Measurements from ENCODE around the gene SLC6A8. TPM values are rescaled to one million over a fixed set of nuclear protein-coding genes. Genes with fewer than 3 reads are reported as not detected.

Gene SLC6A8
- total and polyA plus RNA-seq, 2 donors (not counting 3 experiments of a cell fraction or from before 2014, with no cell fraction given): 22.7 to 23.6 TPM

DNA sequence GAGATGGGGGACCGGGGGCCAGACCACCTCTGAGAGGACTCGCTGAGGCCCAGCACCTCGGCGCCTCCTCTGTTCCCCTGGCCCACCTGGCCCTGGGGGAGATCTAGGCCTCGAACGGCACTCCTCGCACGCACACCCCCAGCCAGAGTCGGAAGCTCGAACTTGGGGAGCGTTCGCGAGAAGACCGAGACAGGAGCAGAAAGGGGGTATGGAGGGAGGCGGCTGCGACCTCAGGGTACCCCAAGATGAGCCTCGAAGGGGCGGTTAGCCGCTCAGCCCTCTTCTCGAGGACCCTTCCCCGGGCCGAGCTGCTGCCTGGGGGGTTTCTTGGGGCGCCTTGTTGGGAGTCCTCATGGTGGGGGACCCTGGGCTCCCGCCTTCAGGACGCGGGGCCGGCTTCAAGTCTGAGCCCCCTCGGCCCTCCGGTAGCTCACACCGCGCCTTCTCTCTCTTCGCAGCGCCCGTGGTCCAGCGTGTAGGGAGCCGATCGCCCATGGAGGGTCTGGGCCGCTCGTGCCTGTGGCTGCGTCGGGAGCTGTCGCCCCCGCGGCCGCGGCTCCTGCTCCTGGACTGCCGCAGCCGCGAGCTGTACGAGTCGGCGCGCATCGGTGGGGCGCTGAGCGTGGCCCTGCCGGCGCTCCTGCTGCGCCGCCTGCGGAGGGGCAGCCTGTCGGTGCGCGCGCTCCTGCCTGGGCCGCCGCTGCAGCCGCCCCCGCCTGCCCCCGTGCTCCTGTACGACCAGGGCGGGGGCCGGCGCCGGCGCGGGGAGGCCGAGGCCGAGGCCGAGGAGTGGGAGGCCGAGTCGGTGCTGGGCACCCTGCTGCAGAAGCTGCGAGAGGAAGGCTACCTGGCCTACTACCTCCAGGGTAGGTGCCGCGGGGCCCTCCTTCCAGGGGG lies 40.0 kb upstream of the SLC6A8 start:
- Histone ChIP-seq H3K36me3 (ENCODE audit: control insufficient read depth in 2 of 2, extremely low read depth in 1 of 2, insufficient read depth in 2 of 2, low read length in 2 of 2) (no peaks in the 10 kb centered on the region), H2AFZ (ENCODE audit: low read depth, low read length) (no peak overlapping the region), H3K9me3 (replicated peaks; ENCODE audit: control insufficient read depth, insufficient read depth, low read length) (no peaks in the 10 kb centered on the region), H3K4me1 (ENCODE audit: control insufficient read depth, extremely low read depth, insufficient read depth, low read length) (no peaks in the 10 kb centered on the region), H3K4me2 (ENCODE audit: insufficient read depth, low read length) (no peak overlapping the region), H3K27ac (ENCODE audit: insufficient read depth, low read depth, low read length) (no peak overlapping the region), H3K9ac (replicated peaks; ENCODE audit: extremely low read depth, insufficient read depth, low read length) (no peak overlapping the region), H3K27me3 (ENCODE audit: control insufficient read depth in 2 of 2, insufficient read depth in 2 of 2, low read length in 2 of 2) (peaks cover 44 to 46% of the 10 kb centered on the region in 2 experiments), H4K20me1 (replicated peaks; ENCODE audit: control insufficient read depth, extremely low read depth, insufficient read depth, low read length) (no peaks in the 10 kb centered on the region), H3K4me3 (replicated peaks in 1 of 3; ENCODE audit: insufficient read depth in 1 of 3, low read depth in 1 of 3, low read length in 3 of 3) (no peak overlapping the region), H3K79me2 (ENCODE audit: control insufficient read depth, insufficient read depth, low read length) (no peaks in the 10 kb centered on the region), H3K9me1 (replicated peaks; ENCODE audit: control insufficient read depth, extremely low read depth, insufficient read depth, low read length) (no peaks in the 10 kb centered on the region)
- CTCF ChIA-PET: interaction anchor here (1.0 to 2.8 kb wide), 5 partner anchors 9 to 615 kb away, joined by 3 to 11 read pairs (median 4); no protein-coding TSS in a partner anchor
- DNase-seq (ENCODE audit: low read depth, low spot score) (no peak), FAIRE-seq (no peak)
- no TSS peak for BruUV-seq (replicated peaks)
- intact Hi-C loops (cut with micrococcal nuclease): no loop called here
- dilution Hi-C loops (cut with MboI; ENCODE audit: extremely low pct_ligation_motif_present, low sequenced_read_pairs): no loop called here
- TF ChIP-seq, protein P1, sequence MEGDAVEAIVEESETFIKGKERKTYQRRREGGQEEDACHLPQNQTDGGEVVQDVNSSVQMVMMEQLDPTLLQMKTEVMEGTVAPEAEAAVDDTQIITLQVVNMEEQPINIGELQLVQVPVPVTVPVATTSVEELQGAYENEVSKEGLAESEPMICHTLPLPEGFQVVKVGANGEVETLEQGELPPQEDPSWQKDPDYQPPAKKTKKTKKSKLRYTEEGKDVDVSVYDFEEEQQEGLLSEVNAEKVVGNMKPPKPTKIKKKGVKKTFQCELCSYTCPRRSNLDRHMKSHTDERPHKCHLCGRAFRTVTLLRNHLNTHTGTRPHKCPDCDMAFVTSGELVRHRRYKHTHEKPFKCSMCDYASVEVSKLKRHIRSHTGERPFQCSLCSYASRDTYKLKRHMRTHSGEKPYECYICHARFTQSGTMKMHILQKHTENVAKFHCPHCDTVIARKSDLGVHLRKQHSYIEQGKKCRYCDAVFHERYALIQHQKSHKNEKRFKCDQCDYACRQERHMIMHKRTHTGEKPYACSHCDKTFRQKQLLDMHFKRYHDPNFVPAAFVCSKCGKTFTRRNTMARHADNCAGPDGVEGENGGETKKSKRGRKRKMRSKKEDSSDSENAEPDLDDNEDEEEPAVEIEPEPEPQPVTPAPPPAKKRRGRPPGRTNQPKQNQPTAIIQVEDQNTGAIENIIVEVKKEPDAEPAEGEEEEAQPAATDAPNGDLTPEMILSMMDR (IDR thresholded peaks at IDR 0.05; ENCODE audit: extremely low read depth in 1 of 2, insufficient read depth in 1 of 2, low read depth in 1 of 2, low read length in 2 of 2): no peak
- peak; percentile 90 for TF ChIP-seq EZH2 (IDR thresholded peaks at IDR 0.05; ENCODE audit: borderline replicate concordance, low read depth, low read length, severe bottlenecking)
- POLR2A ChIA-PET: no interaction called here
